AG10803 (cell line): Measurements from ENCODE around the gene RBX1.
A peak's percentile ranks its signal among the peaks of the same experiment; 100 is the strongest.
"Not testable (repeated sequence)": the region's sequence is repeated elsewhere in the genome, so short reads cannot be mapped to it uniquely, and the experiment has no call there.

Source experiments
- DNase-seq: peaks from one replicate; pipeline ENCODE4 v3.0.0; 2010; ENCODE audit warnings: low read depth
- H3K4me3 ChIP-seq: 2 replicates; pipeline ENCODE4 v1.5.1; 2011; ENCODE audit warnings: mild to moderate bottlenecking, low read length, control low read depth
- CTCF ChIP-seq: conservative IDR thresholded peaks from 2 replicates; pipeline ENCODE4 v1.5.1; 2011; ENCODE audit warnings: mild to moderate bottlenecking, low read length, control low read depth, inconsistent platforms

RBX1 gene

GRCh38 chr22:40950962-40951794, at the start of gene RBX1:
RBX1 (plus strand) TSS chr22:40951378; CDS start chr22:40951399, 21 bp downstream.
- DNase-seq: peak; percentile 98
- TF ChIP-seq CTCF: no peak
- H3K4me3 ChIP-seq: peak within 1 kb of the TSS; percentile 96

- DNase-seq: no peak
- no peak for TF ChIP-seq CTCF
- no peak overlapping the region for H3K4me3 ChIP-seq
Observed at GRCh38 chr22:40904101-40904500, 47.1 kb upstream of the RBX1 start.

- DNase-seq: no peak
- TF ChIP-seq CTCF: no peak
Observed at GRCh38 chr22:40908895-40909294, 42.3 kb upstream of the RBX1 start.

GRCh38 chr22:40911772-40912171, 39.4 kb upstream of the RBX1 start:
- DNase-seq: peak; percentile 58
- TF ChIP-seq CTCF: no peak
- H3K4me3 ChIP-seq: no peak overlapping the region

More at GRCh38 chr22:40908895-40909294, 42.3 kb upstream of the RBX1 start:
- H3K4me3 ChIP-seq: no peak overlapping the region

GRCh38 chr22:40912987-40913386, 38.2 kb upstream of the RBX1 start:
- H3K4me3 ChIP-seq, DNase-seq: not testable (repeated sequence)

- DNase-seq: peak; percentile 77
- TF ChIP-seq CTCF: no peak
- no peak overlapping the region for H3K4me3 ChIP-seq
Observed at GRCh38 chr22:40919446-40919845, 31.7 kb upstream of the RBX1 start.

GRCh38 chr22:40920526-40920925, 30.7 kb upstream of the RBX1 start:
- H3K4me3 ChIP-seq: no peak overlapping the region
- TF ChIP-seq CTCF: no peak
- peak; percentile 1 for DNase-seq
